Measurements from ENCODE around the gene ADNP. TPM values are rescaled to one million over a fixed set of nuclear protein-coding genes. Genes with fewer than 3 reads are reported as not detected.

The ADNP gene
- total RNA-seq, 2 experiments from 2014 or later, result 66.1 to 81.2 TPM

DNA sequence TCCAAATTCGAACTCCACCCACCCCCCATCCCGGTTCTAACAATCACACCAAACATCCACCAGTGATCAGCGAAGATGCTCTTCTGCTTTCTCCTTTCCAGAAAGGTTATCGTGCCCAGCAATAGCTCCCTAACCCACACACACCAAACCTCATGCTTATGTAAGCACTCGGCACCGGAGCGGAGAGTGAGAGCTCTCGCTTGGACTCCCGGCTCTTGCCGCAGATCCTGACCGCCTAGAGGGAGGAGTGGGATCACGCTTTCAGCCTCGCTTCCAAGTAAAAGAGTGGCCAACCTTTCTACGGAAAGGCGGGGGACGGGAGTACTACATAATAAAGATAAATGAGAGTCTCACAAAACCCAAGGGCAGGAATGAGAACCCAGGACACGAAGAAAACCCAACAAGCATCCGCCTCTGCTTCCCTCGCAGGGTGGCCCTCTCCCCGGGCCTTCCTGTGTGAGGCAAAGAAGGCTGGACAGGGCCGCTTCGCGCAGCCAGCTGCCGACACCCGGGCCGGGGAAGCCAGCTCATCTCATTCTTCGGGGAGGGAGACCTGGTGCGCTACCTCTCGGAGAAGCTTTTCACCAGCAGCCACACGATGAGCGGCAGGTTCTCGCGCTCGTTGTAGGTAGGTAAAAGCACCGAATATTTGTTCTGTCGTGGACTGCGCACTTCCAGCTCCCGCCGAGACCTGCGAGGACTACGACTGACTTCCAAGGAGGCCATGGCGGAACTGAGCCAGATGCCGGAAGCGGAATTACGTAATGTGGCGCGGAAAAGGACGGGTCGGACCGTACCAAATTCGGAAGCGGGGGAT lies 26.8 kb upstream of the ADNP start, which contains the start of gene DPM1:
DPM1 (minus strand) TSS at position 735 of the 817 bp plus-strand sequence; CDS start at position 726, 9 bp downstream.
- DNase-seq, result peak; percentile 92
- H3K36me3 Mint-ChIP-seq, result peaks cover 23% of the 10 kb centered on the region
- H3K27me3 Mint-ChIP-seq, result no peaks in the 10 kb centered on the region
- H3K9me3 Mint-ChIP-seq (ENCODE audit: low read depth), result no peaks in the 10 kb centered on the region
- H3K4me1 Mint-ChIP-seq, result peaks cover 64% of the 10 kb centered on the region
- CTCF ChIA-PET, result interaction anchor here (0.7 to 3.3 kb wide), 11 partner anchors 17 to 209 kb away, joined by 3 to 53 read pairs (median 7); partner anchors contain the start of genes ADNP and BCAS4
- H3K27ac Mint-ChIP-seq, result peak within 1 kb of the TSS; percentile 98
- peak within 1 kb of the TSS; percentile 93 for H3K4me3 Mint-ChIP-seq
- peak; percentile 82 for ATAC-seq

DNA sequence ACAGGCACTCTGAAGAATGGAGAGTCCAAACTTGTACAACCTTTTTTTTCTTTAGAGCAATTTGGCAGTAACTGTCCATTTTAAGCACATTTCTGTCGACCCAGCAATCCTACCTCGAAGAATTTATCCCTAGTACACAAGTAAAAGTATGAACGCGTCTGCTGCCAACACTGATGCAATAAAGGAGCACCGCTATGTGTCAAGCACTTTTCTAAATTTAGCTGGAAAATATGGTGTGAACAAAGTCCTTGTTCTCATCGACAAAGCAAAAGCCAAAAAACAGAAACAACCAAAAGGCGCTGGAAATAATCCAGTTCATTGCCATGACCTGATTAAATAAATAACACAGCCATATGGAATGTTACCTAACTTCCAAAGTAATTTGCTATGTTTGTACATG lies 26.0 kb upstream of the ADNP start:
- CTCF ChIA-PET, result interaction anchor here (0.7 to 3.3 kb wide), 7 partner anchors 24 to 166 kb away, joined by 4 to 53 read pairs (median 13); partner anchors contain the start of genes ADNP and BCAS4
- Mint-ChIP-seq H3K27ac (peak overlapping the region; percentile 98), H3K9me3 (ENCODE audit: low read depth) (no peaks in the 10 kb centered on the region), H3K36me3 (peaks cover 25% of the 10 kb centered on the region), H3K4me3 (peak overlapping the region; percentile 93), H3K27me3 (no peaks in the 10 kb centered on the region), H3K4me1 (peaks cover 64% of the 10 kb centered on the region)
- DNase-seq (no peak), ATAC-seq (no peak)

DNA sequence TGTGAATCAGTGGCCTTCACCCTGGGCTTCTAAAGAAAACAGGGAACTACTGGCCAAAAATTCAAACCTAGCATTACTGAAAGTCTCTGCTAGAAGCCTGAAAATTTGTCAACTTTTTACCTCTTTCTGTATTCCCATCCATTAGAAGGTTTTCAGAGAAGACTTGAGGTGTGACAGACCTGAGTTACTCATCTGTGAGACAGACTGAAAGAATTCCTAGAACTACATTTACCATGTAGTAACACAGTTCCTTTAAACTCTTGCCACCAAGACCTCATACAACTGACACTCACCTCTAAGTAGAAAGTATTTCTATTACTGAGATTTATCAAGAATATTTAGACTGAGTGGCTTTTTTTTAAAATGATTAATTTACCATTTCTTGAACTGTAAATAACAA lies 22.6 kb upstream of the ADNP start:
- H3K27ac Mint-ChIP-seq, result no peak overlapping the region
- ATAC-seq (no peak), DNase-seq (no peak)
- CTCF ChIA-PET, result interaction anchor here (1.0 to 1.5 kb wide), 4 partner anchors 9 to 160 kb away, joined by 3 to 6 read pairs (median 3); partner anchors contain the start of genes ADNP and BCAS4
- no peaks in the 10 kb centered on the region for H3K9me3 Mint-ChIP-seq (ENCODE audit: low read depth)
- H3K4me1 Mint-ChIP-seq, result peaks cover 45% of the 10 kb centered on the region
- no peak overlapping the region for H3K4me3 Mint-ChIP-seq
- peaks cover 33% of the 10 kb centered on the region for H3K36me3 Mint-ChIP-seq
- H3K27me3 Mint-ChIP-seq, result no peaks in the 10 kb centered on the region

DNA sequence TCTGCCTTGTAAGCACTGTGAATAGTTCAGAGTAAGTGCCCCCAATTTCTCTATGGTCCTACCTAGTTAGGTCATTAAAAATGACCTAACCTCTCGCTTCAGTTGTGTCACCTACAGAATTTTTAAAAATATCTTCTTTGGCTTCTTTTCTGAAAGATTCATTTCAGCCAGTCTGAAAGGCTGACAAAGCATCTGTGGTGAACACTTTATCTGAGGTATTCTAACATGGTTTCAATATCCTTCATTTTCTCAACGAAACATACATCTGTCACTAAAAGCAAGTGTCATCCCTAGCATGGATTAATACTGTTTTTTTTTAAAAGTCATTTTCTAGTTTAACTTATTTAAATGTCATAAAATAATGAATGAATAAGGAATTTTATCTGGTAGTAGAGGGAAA lies 22.0 kb upstream of the ADNP start:
- Mint-ChIP-seq H3K27ac (no peak overlapping the region), H3K27me3 (no peaks in the 10 kb centered on the region), H3K4me3 (no peak overlapping the region), H3K9me3 (ENCODE audit: low read depth) (no peaks in the 10 kb centered on the region), H3K4me1 (peaks cover 43% of the 10 kb centered on the region), H3K36me3 (peaks cover 36% of the 10 kb centered on the region)
- ATAC-seq (no peak), DNase-seq (no peak)
- CTCF ChIA-PET, result no interaction called here

DNA sequence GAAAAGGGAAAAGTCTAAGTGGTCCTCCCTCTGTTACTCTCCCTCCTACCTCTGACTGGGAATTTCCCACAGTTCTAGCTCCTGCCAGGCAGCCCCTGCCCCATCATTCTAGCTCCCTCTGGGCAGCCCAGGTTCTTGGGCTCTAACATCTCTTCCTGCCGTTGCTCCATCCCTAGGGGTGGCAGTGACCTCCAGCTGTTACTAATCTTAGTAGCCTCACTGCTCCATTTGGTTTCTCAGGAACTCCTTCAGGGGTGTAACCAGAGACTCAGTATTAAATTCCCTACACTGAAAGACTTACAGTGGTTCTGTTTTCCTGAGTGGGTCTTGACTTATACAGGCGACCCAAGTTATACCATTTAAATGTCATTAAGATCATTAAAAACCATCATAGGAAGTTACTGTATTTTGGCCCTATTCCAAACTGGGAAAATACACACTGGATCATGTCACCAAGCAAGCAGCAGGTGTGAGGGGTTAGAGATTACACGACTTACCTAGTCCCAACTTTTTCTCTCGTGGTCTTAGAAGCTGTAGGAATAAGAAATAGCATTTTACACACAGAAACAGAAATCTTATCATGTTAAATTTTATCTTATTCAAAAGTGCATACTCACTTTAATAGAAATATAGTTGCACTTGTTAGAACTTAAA lies 17.0 kb upstream of the ADNP start:
- Mint-ChIP-seq H3K9me3 (ENCODE audit: low read depth) (no peaks in the 10 kb centered on the region), H3K27ac (no peak overlapping the region), H3K4me3 (no peak overlapping the region), H3K27me3 (no peaks in the 10 kb centered on the region), H3K4me1 (peaks cover 7% of the 10 kb centered on the region), H3K36me3 (peaks cover 46% of the 10 kb centered on the region)
- CTCF ChIA-PET, result interaction anchor here (0.9 to 1.2 kb wide), 2 partner anchors 14 to 39 kb away, joined by 3 to 7 read pairs; no protein-coding TSS in a partner anchor
- ATAC-seq (no peak), DNase-seq (no peak)

DNA sequence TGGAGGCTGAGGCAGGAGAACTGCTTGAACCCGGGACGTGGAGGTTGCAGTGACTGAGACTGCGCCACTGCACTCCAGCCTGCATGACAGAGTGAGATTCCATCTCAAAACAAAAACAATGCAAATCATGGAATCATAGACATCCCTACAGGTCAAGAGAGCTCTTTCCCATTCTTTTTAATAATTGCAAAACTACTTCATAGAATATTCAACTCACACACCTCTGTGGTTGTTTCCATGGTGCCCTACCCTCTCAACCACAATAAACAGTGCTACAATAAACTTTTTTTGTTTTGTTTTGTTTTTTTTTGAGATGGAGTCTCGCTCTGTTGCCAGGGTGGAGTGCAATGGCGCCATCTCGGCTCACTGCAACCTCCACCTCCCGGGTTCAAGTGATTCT lies 11.8 kb upstream of the ADNP start:
- no peak for DNase-seq

DNA sequence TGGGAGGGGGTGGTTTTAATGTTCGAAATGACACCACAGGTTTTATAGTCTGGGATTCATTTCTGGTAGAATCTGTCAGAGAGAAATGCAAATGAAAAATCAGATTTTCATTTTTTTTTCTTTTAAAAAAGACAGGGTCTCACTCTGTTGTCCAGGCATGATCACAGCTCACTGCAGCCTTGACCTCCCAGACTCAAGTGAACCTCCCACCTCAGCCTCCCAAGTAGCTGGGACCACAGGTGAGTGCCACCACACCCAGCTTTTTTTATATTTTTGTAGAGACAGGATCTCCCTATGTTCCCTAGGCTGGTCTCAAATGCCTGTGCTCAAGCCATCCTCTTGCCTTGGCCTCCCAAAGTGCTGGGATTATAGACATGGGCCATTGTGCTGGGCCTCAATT lies 2.4 kb upstream of the ADNP start:
- Mint-ChIP-seq H3K27ac (peak overlapping the region; percentile 46), H3K4me3 (no peak overlapping the region)
- CTCF ChIA-PET, result interaction anchor here (13.3 kb wide), 1 partner anchor 141 kb away, joined by 350 read pairs; the partner anchor contains the start of gene BCAS4

More for the DNA sequence above, 11.8 kb upstream of the ADNP start:
- Mint-ChIP-seq H3K27ac (no peak overlapping the region), H3K9me3 (ENCODE audit: low read depth) (no peaks in the 10 kb centered on the region), H3K4me1 (no peaks in the 10 kb centered on the region), H3K4me3 (no peak overlapping the region), H3K36me3 (peaks cover 39% of the 10 kb centered on the region), H3K27me3 (no peaks in the 10 kb centered on the region)
- CTCF ChIA-PET, result interaction anchor here (1.8 kb wide), 1 partner anchor 149 kb away, joined by 10 read pairs; the partner anchor contains the start of gene BCAS4
- peak; percentile 42 for ATAC-seq

DNA sequence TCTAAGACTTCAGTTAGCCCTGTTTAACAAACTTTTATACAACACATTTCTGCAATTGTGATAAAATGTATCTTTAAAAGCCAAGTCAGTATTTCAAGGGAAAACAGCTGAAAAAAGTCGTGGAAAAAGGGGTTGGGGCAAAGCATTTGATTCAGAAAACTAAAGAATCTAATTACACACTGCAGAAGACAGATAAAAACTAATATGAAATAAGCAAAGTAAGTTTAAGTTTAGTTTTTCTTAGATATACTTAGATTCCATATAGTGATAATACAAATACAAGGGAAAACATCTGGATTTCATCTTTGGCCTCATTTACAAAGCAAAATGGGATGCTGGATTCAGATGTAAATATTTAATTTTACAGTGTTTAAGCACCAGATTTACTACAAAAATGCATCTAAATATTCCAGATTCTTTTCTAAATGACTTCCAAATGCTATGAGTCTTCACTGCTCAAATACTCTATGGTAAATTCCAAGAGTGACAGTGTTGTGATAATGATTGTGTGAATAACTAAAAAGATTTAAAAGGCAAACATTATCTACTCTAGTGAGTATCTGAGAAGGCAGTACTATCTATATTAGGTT lies 1.5 kb upstream of the ADNP start:
- ATAC-seq, result no peak
- no peak overlapping the region for H3K4me3 Mint-ChIP-seq
- H3K9me3 Mint-ChIP-seq (ENCODE audit: low read depth), result no peaks in the 10 kb centered on the region
- H3K4me1 Mint-ChIP-seq, result peaks cover 34% of the 10 kb centered on the region
- CTCF ChIA-PET, result interaction anchor here (0.7 to 13.3 kb wide), 6 partner anchors 13 to 184 kb away, joined by 3 to 350 read pairs (median 4); partner anchors contain the start of gene BCAS4
- peak overlapping the region; percentile 85 for H3K27ac Mint-ChIP-seq
- H3K36me3 Mint-ChIP-seq, result peaks cover 54% of the 10 kb centered on the region
- no peaks in the 10 kb centered on the region for H3K27me3 Mint-ChIP-seq
- DNase-seq, result no peak

More for the DNA sequence above, 2.4 kb upstream of the ADNP start:
- H3K9me3 Mint-ChIP-seq (ENCODE audit: low read depth), result no peaks in the 10 kb centered on the region
- no peaks in the 10 kb centered on the region for H3K27me3 Mint-ChIP-seq
- ATAC-seq (no peak), DNase-seq (no peak)
- H3K36me3 Mint-ChIP-seq, result peaks cover 50% of the 10 kb centered on the region
- peaks cover 28% of the 10 kb centered on the region for H3K4me1 Mint-ChIP-seq

DNA sequence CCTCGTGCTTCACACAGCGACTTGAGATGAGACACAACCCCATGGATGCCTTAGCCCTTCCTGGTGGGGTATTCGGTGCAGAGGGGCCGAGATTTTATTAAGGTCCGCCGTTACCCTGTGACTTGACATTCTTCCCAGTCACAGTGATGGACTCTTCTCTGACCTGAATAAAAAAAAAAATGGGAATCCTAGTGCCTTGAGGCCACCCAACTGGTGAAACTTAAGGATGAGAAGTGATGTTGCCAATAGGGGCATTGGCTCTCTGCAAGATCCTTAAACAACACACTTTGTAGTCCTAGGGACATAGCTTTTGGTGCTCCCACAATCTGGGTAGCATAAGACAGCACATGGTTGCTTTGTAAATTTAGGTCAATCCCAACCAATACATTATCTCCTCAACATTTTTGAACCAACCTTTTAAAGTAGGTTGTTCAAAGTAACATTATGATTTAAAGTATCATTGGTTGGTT lies 814 bp upstream of the ADNP start:
- Mint-ChIP-seq H3K27me3 (no peaks in the 10 kb centered on the region), H3K9me3 (ENCODE audit: low read depth) (no peaks in the 10 kb centered on the region), H3K4me3 (peak overlapping the region; percentile 95), H3K36me3 (peaks cover 59% of the 10 kb centered on the region), H3K4me1 (peaks cover 42% of the 10 kb centered on the region), H3K27ac (peak overlapping the region; percentile 85)
- DNase-seq, result no peak
- ATAC-seq, result no peak
- CTCF ChIA-PET, result interaction anchor here (0.7 to 13.3 kb wide), 14 partner anchors 8 to 183 kb away, joined by 3 to 350 read pairs (median 4); partner anchors contain the start of genes BCAS4, DPM1 and MOCS3

DNA sequence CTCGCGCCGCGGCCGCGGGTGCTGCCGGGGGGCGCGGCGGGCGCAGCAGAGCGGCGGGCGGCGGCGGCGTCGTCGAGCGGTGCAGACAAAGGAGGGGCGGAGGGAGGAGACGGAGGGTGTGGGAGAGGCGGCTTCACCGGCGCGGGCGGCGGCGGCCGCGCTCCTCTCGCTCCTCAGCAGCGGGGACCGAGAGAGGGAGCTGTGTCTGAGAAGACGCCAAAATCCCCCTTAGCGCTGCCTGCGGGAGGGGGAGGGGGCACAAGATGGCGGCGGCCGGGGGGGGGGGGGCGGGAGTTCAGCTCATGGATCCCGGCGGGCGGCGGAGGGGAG lies 296 bp downstream of the ADNP start:
- peak; percentile 31 for ATAC-seq
- Mint-ChIP-seq H3K9me3 (ENCODE audit: low read depth) (no peaks in the 10 kb centered on the region), H3K4me3 (peak overlapping the region; percentile 95)

DNA sequence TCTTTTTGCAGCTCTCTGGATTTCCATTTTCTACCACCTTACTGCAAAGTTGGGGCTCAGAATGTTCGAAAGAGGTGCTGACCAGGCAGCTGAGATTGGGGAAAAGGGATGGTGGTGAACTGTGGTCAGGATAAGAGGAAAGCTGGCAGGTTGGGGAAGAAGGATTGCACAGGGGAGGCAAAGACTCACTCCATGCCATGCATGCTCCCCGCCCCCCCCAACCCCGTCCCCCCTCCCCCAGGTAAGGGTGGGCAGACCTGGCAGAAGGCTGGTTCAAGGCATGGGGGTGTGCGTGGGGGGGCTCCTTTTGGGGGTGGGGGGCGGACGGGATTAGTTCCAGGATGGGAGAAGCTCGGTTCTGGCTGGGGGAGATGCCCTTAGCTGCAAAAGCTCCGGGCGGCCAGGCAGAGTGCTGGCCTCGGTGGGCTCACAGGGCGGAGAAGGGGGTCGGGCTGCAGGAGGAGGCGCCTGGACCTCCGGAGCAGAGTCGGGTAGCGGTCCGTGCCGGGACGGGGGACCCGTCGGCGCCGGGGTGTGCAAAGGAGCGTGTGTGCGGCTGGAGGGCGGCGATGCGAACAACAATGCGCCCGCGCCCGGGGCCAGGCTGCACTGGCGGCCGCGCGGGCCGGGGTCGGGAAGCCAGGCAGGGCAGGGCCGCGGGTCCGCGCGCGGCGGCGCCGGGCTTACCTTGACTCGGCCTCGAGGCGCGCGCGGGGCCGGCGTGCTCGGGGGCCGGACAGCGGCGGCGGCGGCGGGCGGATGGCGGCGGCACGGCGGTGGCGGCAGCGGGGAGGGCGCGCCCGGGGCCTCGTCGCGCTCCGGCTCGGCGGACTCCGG lies 880 bp downstream of the ADNP start:
- ATAC-seq, result peak; percentile 8
- H3K27me3 Mint-ChIP-seq, result no peaks in the 10 kb centered on the region

More for the DNA sequence above, 296 bp downstream of the ADNP start:
- peaks cover 55% of the 10 kb centered on the region for H3K36me3 Mint-ChIP-seq
- no peak for DNase-seq
- H3K27ac Mint-ChIP-seq, result peak overlapping the region; percentile 94
- CTCF ChIA-PET, result interaction anchor here (0.9 to 13.3 kb wide), 18 partner anchors 8 to 182 kb away, joined by 3 to 350 read pairs (median 5); partner anchors contain the start of genes BCAS4, DPM1 and MOCS3
- H3K27me3 Mint-ChIP-seq, result no peaks in the 10 kb centered on the region
- peaks cover 48% of the 10 kb centered on the region for H3K4me1 Mint-ChIP-seq

More for the DNA sequence above, 880 bp downstream of the ADNP start:
- CTCF ChIA-PET, result interaction anchor here (0.6 to 13.3 kb wide), 30 partner anchors 8 to 783 kb away, joined by 3 to 350 read pairs (median 6); partner anchors contain the start of genes BCAS4, DPM1 and MOCS3
- Mint-ChIP-seq H3K4me1 (peaks cover 50% of the 10 kb centered on the region), H3K9me3 (ENCODE audit: low read depth) (no peaks in the 10 kb centered on the region), H3K27ac (peak overlapping the region; percentile 95), H3K36me3 (peaks cover 57% of the 10 kb centered on the region), H3K4me3 (peak overlapping the region; percentile 95)
- peak; percentile 47 for DNase-seq

Data from activated CD8-positive, alpha-beta memory T cell treated with anti-CD3 and anti-CD28 coated beads, Interleukin-2, amount 10 ng/mL, durations not matched to agents 7 days and 5 days (primary cell).